GM21515 (cell line): ENCODE results near the gene CDC123.
"Not testable (repeated sequence)": the region's sequence is repeated elsewhere in the genome, so short reads cannot be mapped to it uniquely, and the experiment has no call there.

Experiments used
- ATAC-seq: cut with Tn5 transposase; IDR thresholded peaks from one replicate; pipeline ENCODE4 v1.9.1; 2021; ENCODE audit not compliant: unreplicated experiment

Gene CDC123

DNA sequence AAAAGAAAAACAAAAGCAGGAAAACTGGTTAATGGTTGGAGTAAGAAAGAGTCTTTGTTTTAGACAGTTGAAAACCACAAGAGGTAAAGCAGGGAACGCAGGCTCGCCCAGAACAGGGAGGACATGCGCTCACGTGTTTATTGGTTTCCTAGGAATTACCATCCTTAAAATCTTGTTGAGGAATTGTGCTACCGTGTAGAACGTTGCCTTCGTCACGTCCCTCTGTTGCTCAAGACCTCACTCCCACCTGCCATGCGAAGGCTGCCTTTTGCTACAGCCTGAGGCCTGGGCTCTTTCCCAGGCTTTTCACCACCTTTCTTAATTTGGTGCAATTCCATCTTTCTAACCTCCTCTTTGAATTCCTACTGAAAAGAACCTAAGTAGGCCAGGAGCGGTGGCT, 91.8 kb downstream of the CDC123 start:
- no peak for ATAC-seq

DNA sequence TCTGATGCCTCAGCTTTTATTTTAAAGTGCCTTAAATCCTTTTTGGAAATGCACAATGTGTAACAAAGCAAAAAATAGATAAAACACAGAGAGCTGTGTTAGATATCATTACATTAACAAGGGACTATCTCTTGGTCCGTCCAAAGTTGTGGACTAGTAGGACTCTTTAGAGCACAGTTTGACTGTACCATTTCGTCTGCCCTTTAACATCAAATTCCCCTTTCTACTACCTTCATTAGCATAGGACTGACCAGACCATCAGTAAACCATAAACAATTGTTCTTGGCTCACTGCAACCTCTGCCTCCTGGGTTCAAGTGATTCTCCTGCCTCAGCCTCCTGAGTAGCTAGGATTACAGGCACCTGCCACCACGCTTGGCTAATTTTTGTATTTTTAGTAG, 101.8 kb downstream of the CDC123 start:
- ATAC-seq, result not testable (repeated sequence)

- no peak for ATAC-seq
These were observed 103.4 kb downstream of the CDC123 start for GRCh38 chr10:12299222-12299965.
